Body of pancreas (tissue), 4 donors: ENCODE measurements around the gene CCDC71L.

Source experiments
- CTCF ChIP-seq, 7 experiments: fragments of 450-650 bp in 4 of 7; fragments of 200-600 bp in 3 of 7; sonication (generic) in 3 of 7; IDR thresholded peaks; one replicate each; pipeline ENCODE4 v1.5.1; 2016 to 2019; ENCODE audit warnings: antibody characterized with exemption in 7 of 7
- POLR2A ChIP-seq, 3 donors: fragments of 450-650 bp; IDR thresholded peaks; one replicate each; pipeline ENCODE4 v1.6.1; 2016; ENCODE audit warnings: antibody characterized with exemption in 3 of 3, mild to moderate bottlenecking in 2 of 3

- no peak for TF ChIP-seq CTCF (IDR thresholded peaks at IDR 0.05)
- no peak for TF ChIP-seq POLR2A (IDR thresholded peaks at IDR 0.05)
These were observed 35.2 kb downstream of the CCDC71L start for GRCh38 chr7:106625678-106626301.
